PC-9 (cell line): ENCODE measurements around the gene DENND2D. TPM values are rescaled to one million over a fixed set of nuclear protein-coding genes. Genes with fewer than 3 reads are reported as not detected.

Experiments
- BruUV-seq: library from RNA; stranded (reverse); fragments of 400-500 nt; replicated peaks from 2 replicates; lab custom pipeline; 2021; lab: Mats Ljungman, UMichigan
- CTCF ChIA-PET: fragments of 300-600 bp; sonication (Branson Sonifier 250); formaldehyde crosslinking; loops from one replicate; lab custom pipeline; 2022; ENCODE audit warnings: antibody characterized with exemption; lab: Charles Lee
- POLR2A ChIA-PET: fragments of 300-600 bp; sonication (Branson Sonifier 250); formaldehyde crosslinking; loops from one replicate; lab custom pipeline; 2022; ENCODE audit warnings: antibody characterized with exemption; ENCODE audit not compliant: unreplicated experiment; lab: Charles Lee
- DNase-seq, 2 experiments: peaks; one replicate each; pipeline versions ENCODE4 v3.0.0 to v3.0.0-alpha.2; 2015 to 2022; ENCODE audit warnings: mixed read lengths in 1 of 2
- H2AFZ ChIP-seq: fragments of 200-600 bp; sonication (generic); 2 replicates; pipeline ENCODE4 v1.8.1; 2017; ENCODE audit warnings: antibody characterized with exemption
- H3F3A ChIP-seq: fragments of 200-600 bp; sonication (generic); 2 replicates; pipeline ENCODE4 v1.8.1; 2017; ENCODE audit warnings: antibody characterized with exemption, mild to moderate bottlenecking, low read depth; ENCODE audit not compliant: insufficient read depth
- H3K27ac ChIP-seq: fragments of 200-600 bp; sonication (generic); 2 replicates; pipeline ENCODE4 v1.6.1; 2016; ENCODE audit warnings: mixed run types
- H3K27me3 ChIP-seq: fragments of 200-600 bp; sonication (generic); 2 replicates; pipeline ENCODE4 v1.6.1; 2016; ENCODE audit warnings: low read depth, mixed run types; ENCODE audit not compliant: insufficient read depth
- H3K36me3 ChIP-seq: fragments of 200-600 bp; sonication (generic); 2 replicates; pipeline ENCODE4 v1.6.1; 2016; ENCODE audit warnings: low read depth, mixed run types
- H3K4me1 ChIP-seq: fragments of 200-600 bp; sonication (generic); replicated peaks from 2 replicates; pipeline ENCODE4 v1.6.1; 2016; ENCODE audit warnings: mixed run types; ENCODE audit not compliant: insufficient read depth
- H3K4me2 ChIP-seq: fragments of 200-600 bp; sonication (generic); 2 replicates; pipeline ENCODE4 v1.6.1; 2017; ENCODE audit warnings: mixed run types
- H3K4me3 ChIP-seq: fragments of 200-600 bp; sonication (generic); 2 replicates; pipeline ENCODE4 v1.6.1; 2016; ENCODE audit warnings: mixed run types
- H3K79me2 ChIP-seq: fragments of 200-600 bp; sonication (generic); 2 replicates; pipeline ENCODE4 v1.6.1; 2017; ENCODE audit warnings: low read depth, mixed run types
- H3K9me2 ChIP-seq: fragments of 200-600 bp; sonication (generic); 2 replicates; pipeline ENCODE4 v1.8.1; 2017; ENCODE audit warnings: mild to moderate bottlenecking; ENCODE audit not compliant: insufficient read depth
- H3K9me3 ChIP-seq: fragments of 200-600 bp; sonication (generic); 2 replicates; pipeline ENCODE4 v1.8.1; 2016; ENCODE audit warnings: low read depth; ENCODE audit not compliant: insufficient read depth
- H4K20me1 ChIP-seq: fragments of 200-600 bp; sonication (generic); 2 replicates; pipeline ENCODE4 v1.8.1; 2017; ENCODE audit not compliant: insufficient read depth
- CTCF ChIP-seq: fragments of 200-600 bp; sonication (generic); conservative IDR thresholded peaks from 2 replicates; pipeline ENCODE4 v1.6.1; 2017; ENCODE audit warnings: mixed run types, antibody characterized with exemption, mild to moderate bottlenecking, moderate library complexity
- EZH2 ChIP-seq: fragments of 200-600 bp; sonication (generic); IDR thresholded peaks from 2 replicates; pipeline ENCODE4 v1.8.0; 2017; ENCODE audit warnings: antibody characterized with exemption, low read depth
- intact Hi-C: fragments of 100-400 bp; cut with micrococcal nuclease; formaldehyde crosslinking; loops from one replicate; pipeline ENCODE4 v1.10.0; 2022; ENCODE audit not compliant: unreplicated experiment
- total RNA-seq: library from RNA; stranded (reverse); gene quantifications from 2 replicates; pipeline ENCODE4 v1.2.3, GENCODE V29; 2021

DENND2D gene
- total RNA-seq, 1 experiment from 2014 or later: 44.9 TPM

GRCh38 chr1:111151838-111152237 is 48.6 kb downstream of the DENND2D start:
- ChIA-PET POLR2A (interaction anchor here (0.7 kb wide), 1 partner anchor 10 kb away, joined by 3 read pairs; no protein-coding TSS in a partner anchor), CTCF (no interaction called here)

DNA sequence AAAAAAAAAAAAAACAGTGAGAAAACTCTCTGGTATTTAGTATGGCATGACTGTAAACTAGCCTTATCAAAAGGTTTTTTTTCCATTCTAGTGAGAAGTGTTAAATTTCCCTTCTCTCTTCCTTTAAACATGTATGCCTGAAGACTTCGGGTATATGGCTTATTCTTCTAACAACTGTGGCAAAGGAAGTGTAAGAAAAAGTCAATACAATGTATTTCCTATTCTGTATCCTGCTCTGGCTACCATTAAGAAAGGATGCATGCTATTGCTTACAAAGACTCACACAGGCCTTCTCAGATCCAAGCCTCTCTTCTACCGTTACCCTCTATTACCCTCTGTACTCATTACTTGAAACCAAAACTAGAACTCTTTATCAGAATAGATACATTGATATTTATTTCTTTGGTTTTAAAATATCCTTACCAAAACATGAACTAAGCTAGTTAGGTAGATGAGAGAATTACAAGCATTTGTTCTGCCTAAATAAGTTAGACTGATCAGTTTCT is 52.0 kb downstream of the DENND2D start:
- H3K4me2 ChIP-seq: no peak overlapping the region
- H4K20me1 ChIP-seq: peaks cover 21% of the 10 kb centered on the region; the same call in 1 of the 2 replicates
- no peaks in the 10 kb centered on the region for H3K9me2 ChIP-seq
- H3K27me3 ChIP-seq: no peaks in the 10 kb centered on the region
- no peak overlapping the region for H3K27ac ChIP-seq
- intact Hi-C loops: loop anchor here (10.0 kb wide), 1 partner anchor 296 kb away; the partner anchor contains the start of genes ATP5PB and WDR77
- peaks cover 62% of the 10 kb centered on the region for H3K79me2 ChIP-seq
- no TSS peak for BruUV-seq
- no peaks in the 10 kb centered on the region for H3K4me1 ChIP-seq
- no peak overlapping the region for H3K4me3 ChIP-seq
- DNase-seq: no peak
- TF ChIP-seq CTCF (no peak), EZH2 (no peak)
- no peaks in the 10 kb centered on the region for H3F3A ChIP-seq
- POLR2A ChIA-PET: interaction anchor here (0.7 kb wide), 1 partner anchor 1556 kb away, joined by 14 read pairs; no protein-coding TSS in a partner anchor
- H3K36me3 ChIP-seq: peaks cover 54% of the 10 kb centered on the region
- H3K9me3 ChIP-seq: no peaks in the 10 kb centered on the region
- no peak overlapping the region for H2AFZ ChIP-seq
- CTCF ChIA-PET: no interaction called here

More at GRCh38 chr1:111151838-111152237, 48.6 kb downstream of the DENND2D start:
- Histone ChIP-seq H3K9me2 (no peaks in the 10 kb centered on the region), H3F3A (peaks cover 10% of the 10 kb centered on the region; the same call in 1 of the 2 replicates), H2AFZ (no peak overlapping the region), H3K27me3 (no peaks in the 10 kb centered on the region), H3K27ac (no peak overlapping the region), H3K36me3 (peaks cover 65% of the 10 kb centered on the region), H4K20me1 (peaks cover 16% of the 10 kb centered on the region; the same call in 1 of the 2 replicates), H3K4me1 (no peaks in the 10 kb centered on the region), H3K4me2 (no peak overlapping the region), H3K4me3 (no peak overlapping the region), H3K9me3 (no peaks in the 10 kb centered on the region), H3K79me2 (peaks cover 57% of the 10 kb centered on the region)
- TF ChIP-seq CTCF (no peak), EZH2 (no peak)
- DNase-seq: no peak
- intact Hi-C loops: no loop called here
- no TSS peak for BruUV-seq

DNA sequence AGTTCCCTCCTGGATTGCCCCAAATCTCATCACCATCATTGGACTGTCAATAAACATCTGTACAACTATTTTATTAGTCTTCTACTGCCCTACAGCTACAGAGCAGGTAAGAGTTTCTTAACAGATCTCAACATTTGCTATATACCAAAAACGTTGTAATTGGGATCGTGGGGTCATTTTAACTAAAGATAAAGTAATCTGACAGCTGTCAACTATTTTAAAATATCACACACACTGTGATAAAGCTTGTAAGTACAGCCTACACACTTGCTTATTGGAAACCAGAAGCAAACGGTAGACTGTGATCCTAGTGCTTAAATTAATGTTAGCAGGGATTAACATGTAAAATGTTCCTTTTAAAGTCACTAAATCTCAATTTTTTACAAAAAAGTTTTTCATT is 52.5 kb downstream of the DENND2D start:
- Histone ChIP-seq H3K9me3 (no peaks in the 10 kb centered on the region), H3K4me1 (no peaks in the 10 kb centered on the region), H3K27ac (no peak overlapping the region), H3K4me2 (no peak overlapping the region), H3F3A (no peaks in the 10 kb centered on the region; the same call in 1 of the 2 replicates), H3K27me3 (no peaks in the 10 kb centered on the region), H3K36me3 (peaks cover 49% of the 10 kb centered on the region), H2AFZ (no peak overlapping the region), H3K79me2 (peaks cover 64% of the 10 kb centered on the region), H3K4me3 (no peak overlapping the region), H3K9me2 (no peaks in the 10 kb centered on the region), H4K20me1 (peaks cover 18% of the 10 kb centered on the region; the same call in 1 of the 2 replicates)
- DNase-seq: no peak
- ChIA-PET POLR2A (no interaction called here), CTCF (no interaction called here)
- BruUV-seq: no TSS peak
- intact Hi-C loops: loop anchor here (10.0 kb wide), 1 partner anchor 297 kb away; the partner anchor contains the start of genes ATP5PB and WDR77
- no peak for TF ChIP-seq EZH2
- TF ChIP-seq CTCF: no peak
